Tongue (tissue), 2 donors: ENCODE results near the gene MED15. TPM values are rescaled to one million over a fixed set of nuclear protein-coding genes. Genes with fewer than 3 reads are reported as not detected.
A peak's percentile ranks its signal among the peaks of the same experiment; 100 is the strongest.
"Not testable (repeated sequence)": the region's sequence is repeated elsewhere in the genome, so short reads cannot be mapped to it uniquely, and the experiment has no call there.

ENCODE experiments used
- DNase-seq: peaks from one replicate; pipeline ENCODE4 v3.0.0-alpha.2; 2015
- total RNA-seq: library from RNA; depleted of rRNA; stranded (reverse); fragments of >200 nt; gene quantifications from one replicate; pipeline ENCODE4 v1.2.3, GENCODE V29; 2014

MED15 gene
- total RNA-seq, 1 donor from 2014 or later: 38.5 TPM

DNA sequence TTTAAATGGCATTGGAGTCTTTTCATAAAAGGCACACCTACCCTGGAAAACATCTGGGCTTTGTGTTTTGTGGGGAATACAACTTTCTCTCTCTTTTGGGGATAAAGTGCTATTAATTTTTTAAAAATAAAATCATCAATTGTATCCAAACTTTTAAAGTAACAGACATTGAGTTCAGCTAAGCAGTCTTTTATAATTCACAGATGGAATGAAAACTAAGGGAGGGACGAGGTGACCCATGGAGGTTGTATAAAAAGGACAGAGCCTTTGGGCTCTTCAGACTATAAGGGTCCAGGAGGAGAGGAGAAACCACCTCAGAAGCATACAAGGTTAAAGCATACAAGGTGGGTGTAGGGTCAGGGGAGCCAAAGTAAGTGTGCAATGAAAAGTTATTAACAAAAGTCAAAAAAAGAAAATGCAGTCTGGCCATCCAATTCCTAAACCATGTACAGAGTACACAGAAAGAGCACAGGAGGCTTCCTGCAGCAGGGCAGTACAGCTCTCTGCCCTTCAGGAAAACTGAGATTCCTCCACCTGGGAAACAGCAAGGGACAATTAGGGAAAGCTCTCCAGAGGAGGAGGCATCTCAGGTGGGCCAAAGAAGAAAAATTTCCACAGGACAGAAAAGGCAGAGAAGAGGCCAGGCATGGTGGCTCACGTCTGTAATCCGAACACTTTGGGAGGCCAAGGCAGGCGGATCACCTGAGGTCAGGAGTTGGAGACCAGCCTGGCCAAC is 22.3 kb upstream of the MED15 start:
- DNase-seq: no peak

DNA sequence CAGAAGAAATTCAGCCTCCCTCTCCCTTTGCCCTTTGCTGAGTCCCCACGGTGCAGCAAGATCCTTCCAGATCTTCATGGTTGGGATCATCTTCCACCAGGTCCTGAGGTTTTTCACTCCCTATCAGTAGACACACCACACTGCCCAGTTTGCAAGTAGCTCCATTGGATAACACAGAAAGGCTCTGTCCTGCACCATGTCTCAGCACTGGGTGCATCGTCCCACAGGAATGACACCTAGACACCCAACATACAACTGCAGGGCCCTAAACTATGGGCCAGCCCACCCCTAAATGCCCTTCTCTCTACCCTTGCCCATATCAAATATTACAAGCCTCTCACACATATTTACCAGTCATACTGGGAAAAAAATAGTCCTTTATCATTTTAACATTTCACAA is 21.2 kb upstream of the MED15 start:
- DNase-seq: no peak

DNA sequence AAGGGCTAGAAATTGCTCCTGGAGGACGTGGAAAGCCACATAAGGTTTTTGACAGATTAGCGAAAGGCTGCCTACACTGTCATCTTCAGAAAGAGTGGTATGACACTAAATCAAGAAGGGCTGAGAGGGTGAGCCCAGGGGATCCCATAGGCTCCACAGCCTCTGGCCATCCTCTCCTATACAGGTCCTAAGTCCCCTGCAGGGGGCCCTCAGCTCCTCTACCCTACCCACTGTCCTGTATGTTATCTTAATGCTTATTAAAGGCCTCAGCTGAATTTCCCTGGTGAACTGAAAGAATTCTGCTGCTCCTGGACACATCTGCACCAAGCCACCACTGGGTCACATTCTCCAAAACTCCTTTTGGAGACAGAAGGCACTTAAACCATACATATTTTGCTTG is 19.7 kb upstream of the MED15 start:
- DNase-seq: no peak

DNA sequence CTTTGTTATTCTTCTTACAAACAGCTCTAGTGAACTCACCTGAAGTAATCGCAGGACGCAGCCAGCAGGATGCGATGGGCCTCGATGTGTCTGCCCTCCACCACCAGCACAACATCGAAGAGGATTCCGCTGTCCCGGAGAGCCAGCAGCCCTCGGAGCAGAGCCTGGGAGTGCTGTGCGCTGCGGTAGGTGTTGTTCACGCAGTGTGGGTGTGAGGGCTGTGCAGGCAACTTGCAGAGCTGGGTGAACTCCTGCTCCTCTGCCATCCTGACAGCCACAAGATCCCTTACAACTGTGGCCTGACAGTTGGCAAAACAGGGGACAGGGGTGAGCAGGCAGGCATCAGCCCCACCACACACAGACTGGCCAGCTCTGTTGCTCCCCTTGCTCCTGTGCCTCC is 18.5 kb upstream of the MED15 start:
- DNase-seq: no peak

DNA sequence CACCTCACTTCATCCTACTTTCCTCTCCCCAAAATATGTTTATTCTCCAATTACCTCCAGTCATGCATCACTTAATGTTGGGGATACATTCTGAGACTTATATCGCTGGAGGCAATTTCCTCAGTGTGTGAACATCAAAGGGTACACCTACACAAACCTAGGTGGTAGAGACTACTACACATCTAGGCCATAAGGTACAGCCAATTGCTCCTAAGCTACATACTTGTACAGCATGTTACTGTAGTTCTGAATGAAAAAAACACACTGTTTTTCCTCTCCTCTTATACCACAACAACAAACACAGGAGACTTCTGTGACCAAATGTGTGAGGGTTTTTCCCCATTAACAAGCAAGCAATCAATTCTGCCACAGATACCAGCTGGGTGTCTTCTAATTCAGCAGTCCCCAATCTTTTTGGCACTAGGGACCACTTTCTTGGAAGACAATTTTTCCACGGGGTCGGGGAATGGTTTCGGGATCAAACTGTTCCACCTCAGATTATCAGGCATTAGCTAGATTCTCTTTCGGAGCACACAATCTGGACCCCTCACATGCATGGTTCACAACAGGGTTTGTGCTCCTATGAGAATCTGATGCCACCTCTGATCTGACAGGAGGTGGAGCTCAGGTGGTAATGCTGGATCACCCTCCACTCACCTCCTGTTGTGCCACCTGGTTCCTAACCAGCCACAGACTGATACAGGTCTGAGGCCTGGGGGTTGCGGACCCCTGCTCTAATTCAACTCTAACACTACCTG is 17.0 kb upstream of the MED15 start:
- DNase-seq: no peak

DNA sequence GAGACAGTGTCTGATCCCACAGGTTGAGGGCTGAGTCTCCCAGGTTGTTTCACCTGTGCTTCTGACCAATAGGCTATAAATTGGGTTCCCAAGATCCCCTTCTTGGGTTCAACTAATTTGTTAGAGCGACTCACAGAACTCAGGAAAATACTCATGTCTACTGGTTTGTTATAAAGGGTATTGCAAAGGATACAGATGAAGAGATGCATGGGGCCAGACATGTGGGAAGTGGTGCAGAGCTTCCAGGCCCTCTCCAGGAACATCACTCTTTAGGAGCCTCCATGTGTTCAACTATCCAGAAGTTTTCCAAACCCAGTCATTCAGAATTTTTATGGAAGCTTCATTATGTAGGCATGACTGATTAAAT is 16.5 kb upstream of the MED15 start:
- DNase-seq: no peak

DNA sequence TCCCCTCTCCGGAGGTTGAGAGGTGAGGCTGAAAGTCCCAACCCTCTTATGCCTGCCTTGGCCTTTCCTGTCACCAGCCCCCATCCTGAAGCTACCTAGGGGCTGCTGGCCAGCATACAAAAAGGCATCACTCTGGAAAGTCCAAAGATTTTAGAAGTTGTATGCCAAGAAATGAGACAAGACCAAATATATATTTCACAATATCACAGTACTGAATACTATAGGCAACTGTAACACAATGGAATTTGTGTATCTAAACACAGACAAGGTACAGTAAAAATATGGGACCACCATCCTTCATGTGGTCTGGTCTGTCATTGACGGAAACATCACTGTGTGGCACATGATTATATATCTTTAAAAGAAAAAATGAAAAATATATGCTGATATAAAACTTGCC is 16.1 kb upstream of the MED15 start:
- no peak for DNase-seq

DNA sequence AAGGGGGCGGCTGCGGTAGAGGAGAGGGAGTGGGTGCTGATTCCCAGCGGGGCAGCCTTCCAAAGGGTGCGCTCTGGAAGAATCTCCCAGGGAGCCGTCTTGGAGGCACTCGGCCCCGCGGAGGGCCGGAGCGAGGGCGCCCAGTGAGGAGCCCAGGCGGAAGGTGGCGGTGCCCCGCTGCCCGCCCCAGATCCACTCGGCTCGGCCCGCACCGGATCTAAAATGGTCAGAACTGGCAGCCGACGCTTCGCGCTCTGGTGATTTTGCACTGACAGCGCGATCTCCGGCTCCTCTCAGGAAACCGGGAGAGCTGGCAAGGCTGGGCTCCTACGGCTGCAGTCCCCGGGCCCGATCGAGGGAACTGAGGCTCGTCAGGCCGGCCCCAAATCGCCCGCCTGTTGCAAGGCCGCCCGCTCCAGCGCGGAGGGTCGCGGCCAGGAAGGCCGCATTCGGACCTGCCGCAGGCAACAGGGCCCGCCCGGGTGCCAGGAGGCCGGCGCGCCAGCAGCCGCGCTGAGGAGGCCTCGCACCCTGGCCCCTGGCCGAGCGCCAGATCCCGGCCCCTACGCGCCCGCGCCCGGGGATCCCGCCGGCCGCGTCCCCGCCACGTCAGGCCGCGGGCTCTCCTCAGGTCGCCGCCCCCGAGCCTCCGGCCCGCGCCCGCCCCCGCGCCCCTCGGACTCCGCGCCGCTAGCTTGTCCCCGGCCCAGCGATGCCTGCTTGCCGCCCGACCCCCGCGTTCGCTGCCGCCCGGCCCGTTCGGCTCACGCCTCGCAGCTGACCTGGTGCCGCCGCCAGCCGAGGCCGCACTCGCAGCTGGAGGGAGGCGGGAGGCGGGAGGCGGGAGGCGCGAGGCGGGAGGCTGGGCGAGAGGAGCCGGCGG is 12.2 kb upstream of the MED15 start, which contains the start of gene KLHL22:
Gene KLHL22, minus strand, starts transcription at position 818 of the 883 bp plus-strand sequence. CDS start 6,584 bp downstream, outside the sequence.
- DNase-seq: no peak

DNA sequence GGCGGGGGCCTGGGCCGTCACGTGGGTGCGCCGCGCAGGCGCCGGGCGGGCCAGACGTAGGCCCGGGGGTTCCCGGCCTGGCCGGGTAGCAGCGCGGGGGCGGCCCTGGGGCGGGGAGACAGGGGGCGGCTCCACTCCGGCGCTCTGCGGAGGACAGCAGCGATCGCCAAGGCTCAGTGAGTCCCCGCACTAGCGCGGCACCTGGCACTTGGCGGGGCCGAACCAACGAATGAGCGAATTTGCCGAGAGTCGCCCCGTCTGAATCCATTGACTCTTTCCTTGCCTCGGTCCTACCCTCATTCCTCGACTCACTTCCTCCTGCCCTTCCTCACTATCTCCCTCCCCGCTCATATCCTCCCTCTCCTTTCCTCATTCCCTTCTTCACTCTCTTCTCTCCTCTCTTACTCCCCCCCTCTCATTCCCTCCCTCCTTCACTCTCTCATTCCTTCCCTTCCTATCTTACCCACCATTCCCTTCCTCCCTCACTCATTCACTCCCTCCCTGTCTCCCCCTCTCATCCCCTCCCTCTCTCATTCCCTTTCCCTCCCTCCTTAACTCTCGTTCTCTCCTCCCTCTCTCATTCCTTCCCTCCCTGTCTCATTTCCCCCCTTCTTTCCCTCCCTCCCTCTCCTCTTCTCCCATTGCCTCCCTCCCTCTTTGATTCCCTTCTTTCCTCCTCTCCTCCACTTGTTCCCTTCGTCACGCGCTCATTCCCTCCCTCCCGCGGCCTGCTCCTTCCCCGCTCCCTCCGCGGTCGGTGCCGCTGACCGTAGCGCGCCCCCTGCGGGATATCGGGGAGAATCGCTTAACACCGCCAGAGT is 11.3 kb upstream of the MED15 start:
- peak; percentile 97 for DNase-seq

DNA sequence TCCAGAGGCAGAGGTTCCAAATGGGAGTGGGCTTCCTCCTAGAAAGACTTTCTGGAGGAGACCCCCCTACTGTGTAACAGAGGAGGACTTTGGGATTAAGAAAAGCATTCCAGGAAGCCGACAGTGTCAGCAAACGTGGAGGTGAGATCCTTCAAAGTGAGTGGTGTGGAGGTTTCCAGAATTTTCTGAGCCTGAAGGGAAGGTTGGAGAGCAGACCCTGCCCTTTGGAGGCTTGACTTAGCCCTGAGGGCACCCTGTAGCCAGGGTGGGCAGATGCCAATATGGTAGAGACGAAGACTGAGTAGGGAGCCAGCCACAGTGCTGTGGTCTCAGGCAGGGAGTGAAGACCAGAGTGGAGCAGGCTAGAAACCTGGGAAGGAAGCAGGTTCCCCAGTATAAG is 10.0 kb upstream of the MED15 start:
- DNase-seq: no peak

DNA sequence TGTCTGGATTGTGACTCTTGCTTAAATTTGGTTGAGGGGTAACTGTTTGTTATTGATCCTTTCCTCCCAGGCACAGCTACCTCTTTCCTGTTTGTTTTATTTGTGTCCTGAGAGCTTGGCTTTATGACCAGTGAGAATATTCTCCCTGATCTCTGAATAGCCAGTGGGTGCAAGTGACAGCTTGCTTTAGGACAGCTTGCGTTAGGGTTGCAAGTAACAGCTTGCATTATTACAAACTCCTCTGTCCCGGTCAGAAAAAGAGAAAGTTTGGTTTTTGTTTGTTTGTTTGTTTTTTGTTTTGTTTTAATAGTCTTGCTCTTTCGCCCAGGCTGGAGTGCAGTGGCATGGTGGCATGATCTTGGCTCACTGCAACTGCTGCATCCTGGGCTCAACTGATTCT is 8.5 kb upstream of the MED15 start:
- no peak for DNase-seq

DNA sequence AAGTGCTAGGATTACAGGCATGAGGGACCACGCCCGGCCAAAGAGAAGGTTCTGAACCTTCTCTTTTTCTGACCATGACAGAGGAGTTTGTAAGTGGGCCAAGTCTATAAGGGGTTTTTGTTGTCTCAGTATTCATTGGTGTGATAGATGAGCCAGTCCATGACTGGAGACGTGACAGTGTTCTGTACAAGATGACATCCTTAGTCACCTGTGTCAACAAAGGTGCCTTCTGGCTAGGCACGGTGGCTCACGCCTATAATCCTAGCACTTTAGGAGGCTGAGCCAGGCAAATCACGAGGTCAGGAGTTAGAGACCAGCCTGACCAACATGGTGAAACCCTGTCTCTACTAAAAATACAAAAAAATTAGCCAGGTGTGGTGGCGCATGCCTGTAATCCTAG is 7.6 kb upstream of the MED15 start:
- DNase-seq: no peak

DNA sequence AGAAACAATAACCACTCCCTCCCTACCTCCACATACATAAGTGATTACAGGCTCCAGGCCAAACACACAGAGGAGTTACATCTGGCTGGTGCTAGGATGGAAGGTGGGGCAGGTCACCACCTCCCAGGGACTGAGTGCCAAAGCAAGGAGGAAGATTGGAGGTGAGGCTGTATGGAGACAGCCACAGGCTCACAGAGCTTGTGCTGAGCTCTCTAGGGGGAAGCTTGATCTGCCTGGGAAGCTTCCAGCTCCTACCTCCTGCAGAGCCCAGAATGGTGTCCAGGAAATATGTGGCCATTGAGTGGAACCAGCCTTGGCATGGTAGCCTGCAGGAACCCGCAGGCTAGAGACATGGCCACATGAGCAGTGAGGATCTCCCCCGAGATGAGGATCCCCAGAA is 3.6 kb upstream of the MED15 start:
- no peak for DNase-seq

DNA sequence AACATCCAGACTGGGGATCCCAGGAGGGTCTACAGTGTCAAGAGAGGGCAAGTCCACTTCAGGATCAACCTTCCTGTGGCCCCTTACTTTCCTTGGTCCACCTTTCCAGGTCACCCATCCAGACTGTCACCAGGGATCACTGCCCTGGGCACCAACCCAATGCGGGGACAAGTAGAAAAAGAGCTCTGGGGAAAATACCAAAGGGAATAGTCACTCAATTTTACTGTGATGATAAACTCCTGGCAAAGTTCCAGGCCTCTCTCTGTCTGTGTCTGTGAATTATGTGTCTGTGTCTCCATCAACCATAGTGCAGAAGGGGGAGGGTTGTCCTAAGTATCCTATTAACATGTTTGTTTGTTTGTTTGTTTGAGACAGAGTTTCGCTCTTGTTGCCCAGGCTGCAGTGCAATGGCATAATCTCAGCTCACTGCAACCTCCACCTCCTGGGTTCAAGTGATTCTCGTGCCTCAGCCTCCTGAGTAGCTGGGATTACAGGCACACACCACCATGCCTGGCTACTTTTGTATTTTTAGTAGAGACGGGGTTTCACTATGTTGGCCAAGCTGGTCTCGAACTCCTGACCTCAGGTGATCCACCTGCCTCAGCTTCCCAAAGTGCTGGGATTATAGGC is 3.0 kb upstream of the MED15 start:
- DNase-seq: not testable (repeated sequence)

DNA sequence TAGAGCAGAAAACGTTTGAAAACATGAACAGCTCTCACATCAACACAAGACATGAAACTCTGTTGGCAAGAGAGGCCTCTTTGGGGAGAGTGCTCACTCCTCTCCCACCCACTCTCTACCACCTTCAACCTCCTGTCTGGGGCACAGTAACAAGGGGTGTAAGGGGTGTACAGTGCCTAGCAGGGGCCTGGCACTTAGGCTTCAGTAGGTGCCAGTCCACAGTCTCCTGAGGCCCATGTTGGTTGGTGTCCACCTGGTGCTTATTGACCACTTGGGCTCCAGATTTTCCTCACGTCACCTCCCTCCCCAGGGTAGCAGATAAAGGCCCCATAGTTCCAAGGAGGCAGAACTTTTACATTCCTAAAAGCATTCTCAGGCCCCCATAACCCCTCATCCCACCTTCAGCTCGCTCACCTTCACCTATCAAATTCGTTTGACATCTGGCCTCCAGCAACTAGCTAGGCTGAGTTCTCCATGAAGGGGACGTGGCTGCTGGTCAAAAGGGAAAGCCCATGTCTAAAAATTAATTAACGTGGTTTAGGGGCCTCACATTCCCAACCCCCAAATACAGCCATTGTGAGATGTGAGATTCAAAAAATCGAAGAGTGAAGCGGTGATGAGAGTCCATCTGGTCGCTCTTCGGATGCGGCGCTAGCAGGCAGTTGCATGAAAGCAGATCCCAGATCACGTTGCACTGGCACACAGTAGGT is 712 bp upstream of the MED15 start:
- DNase-seq: no peak

DNA sequence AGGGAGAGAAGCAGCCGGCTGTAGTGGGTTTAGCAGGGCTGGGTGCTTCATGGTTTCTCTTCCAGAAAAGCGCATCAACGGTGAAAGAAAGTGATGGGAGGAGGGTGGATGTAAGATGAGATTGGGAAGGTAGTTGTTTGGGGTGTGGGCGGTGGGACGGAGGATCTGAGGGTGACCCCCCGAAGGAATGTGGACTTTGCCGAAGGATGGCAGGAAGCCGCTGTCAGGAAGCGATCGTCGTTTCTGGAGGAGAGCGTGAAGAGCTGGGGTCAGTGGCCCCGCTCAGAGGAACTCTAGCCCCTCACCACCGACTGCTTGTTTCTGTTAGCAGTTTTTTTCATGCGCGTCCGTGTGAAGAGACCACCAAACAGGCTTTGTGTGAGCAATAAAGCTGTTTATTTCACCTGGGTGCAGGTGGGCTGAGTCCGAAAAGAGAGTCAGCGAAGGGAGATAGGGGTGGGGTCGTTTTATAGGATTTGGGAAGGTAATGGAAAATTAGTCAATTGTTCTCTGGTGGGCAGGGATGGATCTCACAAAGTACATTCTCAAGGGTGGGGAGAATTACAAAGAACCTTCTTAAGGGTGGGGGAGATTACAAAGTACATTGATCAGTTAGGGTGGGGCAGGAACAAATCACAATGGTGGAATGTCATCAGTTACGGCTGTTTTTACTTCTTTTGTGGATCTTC is 801 bp downstream of the MED15 start:
- not testable (repeated sequence) for DNase-seq

DNA sequence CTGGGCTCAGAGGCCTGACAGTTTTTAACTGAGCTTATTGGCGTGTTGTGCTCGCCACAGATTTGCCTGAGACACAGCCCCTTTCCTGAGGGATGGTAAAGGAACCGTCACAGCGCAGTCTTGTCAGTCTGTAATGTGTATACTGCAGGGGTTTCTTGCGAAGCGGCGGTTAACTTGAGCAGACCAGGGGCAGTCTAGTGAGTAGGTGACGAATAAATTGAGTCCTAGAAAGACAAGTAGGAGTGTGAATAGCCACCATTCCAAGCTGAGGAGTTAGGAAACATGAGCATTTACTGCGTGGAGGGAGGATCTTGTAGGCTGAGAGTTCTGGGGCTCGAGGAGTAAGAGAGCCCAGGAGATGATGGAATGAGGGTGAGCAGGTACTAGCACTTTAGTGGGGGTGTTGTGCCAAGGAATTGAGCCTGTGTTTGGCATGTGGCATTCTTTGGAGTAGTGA is 1.4 kb downstream of the MED15 start:
- DNase-seq: no peak

DNA sequence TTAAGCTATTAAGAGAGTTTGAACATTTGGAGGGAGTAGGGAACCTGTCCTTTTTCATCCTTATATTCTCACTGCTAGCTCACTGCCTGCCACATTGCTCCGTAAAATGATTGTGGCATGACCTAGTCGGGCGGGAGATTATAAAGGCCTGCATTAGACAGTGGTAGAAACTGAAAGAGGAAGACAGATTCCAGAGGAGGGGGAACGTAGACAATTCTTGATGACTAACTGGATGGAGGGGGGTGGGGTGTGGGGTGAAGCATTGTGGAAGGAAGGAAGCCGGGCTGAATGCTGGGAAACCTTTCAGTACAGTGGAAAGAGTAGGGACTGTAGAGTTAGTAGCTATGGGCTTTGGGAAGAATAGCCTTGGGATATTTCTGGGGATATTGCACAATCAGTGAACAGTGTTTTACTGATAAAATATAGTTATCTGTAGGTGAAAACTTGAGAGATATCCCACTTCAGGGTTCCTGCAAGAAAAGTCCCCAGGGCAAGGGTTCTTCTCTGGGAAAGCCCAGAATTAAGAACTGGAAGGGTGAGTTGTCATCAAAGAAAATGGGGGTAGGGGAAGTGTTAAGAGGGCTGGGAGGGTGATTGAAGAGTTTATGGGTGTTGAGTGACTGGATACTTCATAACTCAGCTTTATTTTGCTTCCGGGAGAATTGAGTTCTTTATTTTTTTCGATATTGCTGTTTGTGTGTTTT is 2.1 kb downstream of the MED15 start:
- peak; percentile 69 for DNase-seq

DNA sequence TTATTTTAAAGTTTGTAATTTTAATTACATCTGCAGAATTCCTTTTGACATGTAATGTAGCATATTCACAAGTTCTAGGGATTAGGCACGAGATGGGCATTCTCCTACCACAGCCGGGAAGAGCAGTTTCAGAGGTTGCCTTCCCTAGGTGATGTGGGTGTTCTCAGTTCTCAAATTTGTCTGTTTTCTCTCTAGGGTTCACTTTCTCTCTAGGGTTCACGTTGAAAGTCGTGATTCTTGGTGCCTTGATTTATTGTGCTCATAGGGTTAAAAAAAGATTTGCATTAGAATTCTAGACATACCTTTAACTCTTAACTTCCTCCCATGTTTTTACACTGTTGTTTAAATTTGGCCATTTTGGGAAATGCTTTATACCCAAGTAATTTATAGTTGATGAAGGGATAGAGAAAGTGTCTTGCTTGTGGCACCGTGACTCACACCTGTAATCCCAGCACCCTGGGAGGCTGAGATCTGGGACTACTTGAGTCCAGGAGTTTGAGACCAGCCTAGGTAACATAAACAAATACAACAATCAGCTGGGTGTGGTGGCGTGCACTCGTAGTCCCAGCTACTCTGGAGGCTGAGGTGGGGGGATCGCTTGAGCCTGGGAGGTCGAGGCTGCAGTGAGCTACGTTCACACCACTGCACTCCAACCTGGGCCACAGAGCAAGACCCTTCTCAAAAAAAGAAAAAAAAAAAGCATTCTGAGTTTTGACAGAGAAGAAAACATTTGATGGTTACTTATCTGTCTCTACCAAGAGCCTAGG is 3.6 kb downstream of the MED15 start:
- DNase-seq: no peak
